NCI-H1417 (cell line): Measurements from ENCODE around the gene FAH.

Experiments used
- DNase-seq, 3 experiments: peaks; one replicate each; lab custom pipeline; 2025; lab: John Stamatoyannopoulos, UW

FAH gene

DNA sequence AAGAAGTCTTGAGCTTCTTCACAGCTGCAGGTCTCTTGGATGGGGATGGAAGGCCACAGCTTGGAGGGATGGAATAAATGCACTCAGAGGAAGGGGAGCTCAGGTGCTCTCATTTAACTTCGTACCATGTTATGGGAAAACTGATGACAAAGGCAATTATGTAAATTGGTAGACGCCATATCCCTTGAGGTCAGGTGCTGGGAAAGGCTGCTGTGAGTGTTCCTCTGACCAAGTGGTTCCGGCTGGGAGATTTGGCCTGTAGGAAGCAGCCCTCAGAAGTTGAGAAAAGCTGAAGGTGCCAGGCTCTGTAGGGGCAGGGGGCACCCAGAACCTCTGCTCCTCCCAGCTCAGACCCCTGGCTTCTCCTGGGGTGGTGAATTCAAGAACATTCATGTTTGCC lies 47.1 kb downstream of the FAH start:
- DNase-seq, result no peak

GRCh38 chr15:80201256-80202015 lies 48.6 kb downstream of the FAH start:
- DNase-seq, result no peak

- DNase-seq, result no peak
These were observed 49.2 kb downstream of the FAH start for GRCh38 chr15:80202016-80202315.

DNA sequence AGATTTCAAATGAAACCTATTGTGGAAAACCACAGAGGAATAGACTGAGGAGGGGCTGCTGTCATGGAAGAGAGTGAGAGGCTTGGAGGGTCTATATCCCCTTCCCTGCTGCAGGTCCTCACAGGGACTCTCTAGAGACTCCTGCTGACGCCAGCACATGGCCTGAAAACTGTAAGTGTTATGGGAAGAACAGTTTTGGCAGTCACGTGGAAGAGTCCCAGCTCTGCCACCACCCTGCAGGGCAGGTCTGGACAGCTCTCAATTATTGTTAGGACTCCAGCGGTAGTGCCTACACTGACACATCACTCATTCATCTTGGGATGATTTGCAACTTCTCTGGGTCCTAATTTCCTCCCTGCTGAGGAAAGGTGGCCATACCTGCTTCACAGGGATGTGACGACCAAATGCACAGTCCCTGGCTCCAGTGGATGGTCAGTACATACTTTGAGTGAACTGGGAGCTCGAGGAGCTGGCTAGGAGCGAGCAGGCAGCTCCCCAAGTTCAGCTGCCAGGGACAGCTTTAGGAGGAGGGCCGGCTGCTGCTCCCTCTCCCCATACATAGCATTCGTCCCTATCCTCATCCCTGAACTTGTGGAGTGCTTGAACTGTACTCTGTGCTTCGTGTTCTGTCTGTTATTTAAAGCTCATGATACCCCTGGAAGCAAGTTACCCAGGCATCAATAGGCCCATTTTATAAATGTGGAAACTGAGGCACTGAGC lies 50.0 kb downstream of the FAH start:
- no peak for DNase-seq

DNA sequence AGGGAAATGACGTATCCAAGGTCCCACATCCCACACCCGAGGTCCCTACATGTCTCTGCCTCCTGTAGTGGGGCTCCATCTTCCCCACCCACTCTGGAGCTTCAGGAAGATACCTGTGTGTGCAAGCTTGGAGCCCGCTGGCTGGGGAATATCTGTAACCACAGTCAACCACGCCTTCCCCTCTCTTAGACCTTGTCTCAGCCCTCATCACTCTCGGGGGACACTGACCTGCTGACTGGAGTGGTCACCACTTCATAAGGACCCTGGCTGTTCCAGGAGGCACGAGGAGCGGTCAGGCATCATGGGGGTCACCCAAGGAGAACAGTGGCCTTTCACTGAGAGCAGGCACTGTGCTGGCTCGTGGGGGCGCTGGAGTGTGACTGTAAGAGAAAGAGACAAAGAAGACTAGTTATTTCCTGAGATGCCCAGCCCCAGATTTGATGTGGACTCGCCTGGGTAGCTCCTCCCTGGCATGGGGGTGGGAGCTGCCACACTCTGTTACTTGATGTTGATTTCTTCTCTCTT lies 50.6 kb downstream of the FAH start:
- DNase-seq, result no peak

DNA sequence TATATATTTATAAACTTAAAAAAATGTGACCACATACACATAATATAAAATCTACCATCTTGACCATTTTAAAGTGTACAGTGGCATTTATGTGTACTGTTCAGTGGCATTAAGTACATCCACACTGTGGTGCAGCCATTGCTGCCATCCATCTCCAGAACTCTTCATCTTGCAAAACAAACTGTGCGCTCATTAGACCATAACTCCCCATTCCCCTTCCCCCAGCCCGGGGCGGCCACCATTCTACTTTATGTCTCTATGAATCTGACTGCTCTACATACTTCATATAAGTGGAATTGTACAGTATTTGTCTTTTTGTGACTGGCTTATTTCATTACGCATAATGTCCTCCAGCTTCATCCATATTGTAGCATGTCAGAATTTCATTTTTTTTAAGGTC lies 51.4 kb downstream of the FAH start:
- DNase-seq, result no peak

DNA sequence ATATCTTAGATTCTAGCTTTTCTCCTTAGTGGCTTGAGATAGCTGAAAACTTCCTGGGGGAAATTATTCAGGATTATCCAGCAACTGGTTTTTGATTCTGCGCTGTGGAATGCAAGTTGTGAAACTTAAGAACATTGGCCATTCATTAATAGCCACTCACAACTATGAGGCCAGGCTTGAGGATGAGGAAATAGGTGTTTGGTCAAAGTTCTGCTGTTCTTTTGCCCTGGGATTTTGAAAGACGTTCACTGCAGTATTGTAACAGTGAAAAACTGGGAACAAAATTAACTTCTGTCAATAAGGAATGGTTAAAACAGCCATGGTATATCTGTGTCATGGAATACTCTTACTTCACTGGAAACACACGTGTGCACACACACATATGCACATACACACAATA lies 55.1 kb downstream of the FAH start:
- DNase-seq, result no peak

DNA sequence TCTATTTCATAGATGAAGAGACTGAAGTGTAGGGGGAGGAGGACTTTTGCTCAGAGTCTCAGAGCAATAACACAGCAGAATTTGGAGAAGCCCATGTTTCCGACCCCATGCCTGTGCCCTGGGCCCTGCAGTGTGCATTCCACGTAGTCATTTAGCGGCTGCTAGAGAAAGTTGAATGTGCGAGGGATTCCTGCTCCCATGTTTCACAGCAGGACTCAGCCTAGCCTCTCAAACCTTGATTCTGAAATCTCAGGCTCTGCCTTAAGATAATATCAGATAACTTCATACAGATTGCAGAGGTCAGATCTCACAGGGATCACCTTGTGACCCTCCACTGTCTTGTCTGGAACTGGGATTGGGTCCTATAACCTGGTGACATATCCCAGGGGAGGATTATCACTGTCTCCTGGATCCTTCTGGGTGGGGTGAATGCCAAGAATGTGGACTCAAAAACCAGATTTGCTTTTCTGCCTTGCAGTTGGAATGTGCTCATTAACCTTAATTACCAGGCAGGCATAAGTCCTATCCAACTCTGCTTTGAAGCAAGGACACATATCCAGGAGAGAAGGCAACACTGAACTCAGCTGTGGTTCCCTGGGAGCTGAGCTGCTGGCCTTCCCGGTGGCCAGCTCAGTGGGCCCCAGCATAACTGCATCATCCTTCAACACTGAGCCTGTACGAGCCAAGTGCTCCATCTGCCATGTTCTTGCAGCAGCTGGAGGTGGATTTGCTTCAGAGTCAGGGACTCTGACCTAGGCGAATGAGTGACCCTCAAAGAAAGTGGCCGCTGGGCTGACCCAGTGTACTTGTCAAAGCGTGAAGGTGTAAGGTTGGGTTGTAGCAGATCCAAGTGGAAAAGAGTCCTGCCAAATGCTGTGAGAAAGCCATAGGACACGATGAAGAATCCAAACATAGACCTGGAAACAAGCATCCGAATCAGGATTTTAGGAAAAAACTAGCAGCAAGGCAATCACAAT lies 56.2 kb downstream of the FAH start:
- DNase-seq, result no peak

DNA sequence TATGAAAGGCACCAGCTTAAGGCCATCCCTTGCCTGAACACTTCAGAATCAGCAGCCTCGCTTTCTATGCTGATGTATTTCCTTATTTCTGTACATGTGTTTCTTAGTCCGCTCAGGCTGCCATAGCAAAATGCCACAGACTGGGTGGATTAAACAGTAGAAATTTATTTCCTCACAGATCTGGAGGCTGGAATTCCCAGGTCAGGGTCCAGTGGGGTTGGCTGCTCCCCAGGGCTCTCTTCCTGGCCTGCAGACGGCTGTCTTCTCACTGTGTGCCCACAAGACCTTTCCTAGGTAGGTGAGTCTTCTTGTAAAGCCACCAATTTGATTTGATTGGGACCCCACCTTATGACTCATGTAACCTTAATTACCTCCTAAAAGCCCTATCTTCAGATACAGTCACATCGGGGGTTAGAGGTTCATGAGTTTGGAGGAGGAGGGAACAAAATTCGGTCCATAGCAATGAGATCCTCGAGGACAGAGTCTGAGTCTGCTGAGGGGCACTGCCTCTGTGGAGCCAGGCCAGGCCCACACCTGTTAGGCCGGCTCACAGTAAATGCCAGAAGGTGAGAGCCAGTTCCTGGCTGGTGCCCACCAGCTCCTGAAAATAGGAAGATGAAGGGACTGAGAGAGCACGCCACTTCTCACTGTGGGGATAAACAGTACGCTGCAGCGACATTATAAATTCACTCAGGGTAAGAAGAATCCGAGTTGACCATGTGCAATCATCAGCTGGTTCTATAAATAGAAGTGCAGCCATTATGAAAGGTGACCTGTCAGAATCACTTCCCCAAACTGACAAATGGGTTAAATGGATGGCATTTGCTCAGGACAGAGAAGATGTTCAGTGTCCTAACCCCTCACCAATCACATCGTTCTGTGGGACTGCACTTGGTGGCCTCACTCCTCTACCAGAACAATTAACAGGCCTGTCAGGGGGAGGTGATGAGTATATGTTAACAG lies 58.1 kb downstream of the FAH start:
- no peak for DNase-seq

GRCh38 chr15:80211976-80212375 lies 59.2 kb downstream of the FAH start:
- DNase-seq, result no peak

- DNase-seq, result no peak
These were observed 62.1 kb downstream of the FAH start for GRCh38 chr15:80214910-80215309.

- no peak for DNase-seq
These were observed 63.3 kb downstream of the FAH start for GRCh38 chr15:80216141-80216540.

DNA sequence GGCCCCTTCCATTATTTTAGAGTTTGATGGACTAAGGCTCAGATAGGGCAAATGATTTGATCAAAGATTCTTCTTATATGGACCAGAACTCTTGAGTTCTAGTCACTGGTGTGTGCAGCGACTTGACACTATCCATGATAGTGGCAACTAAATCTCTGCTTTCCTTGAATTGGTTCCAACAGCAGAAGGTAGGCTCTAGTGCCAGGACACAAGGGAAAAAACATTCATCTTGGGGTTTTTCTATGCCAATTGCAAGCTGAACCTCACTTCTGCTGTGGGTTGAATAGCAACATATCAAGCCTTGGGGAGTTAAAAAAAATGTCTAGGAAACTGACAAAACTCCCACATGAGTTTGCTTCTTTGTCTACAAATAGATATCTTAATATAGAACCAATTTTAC lies 64.1 kb downstream of the FAH start:
- DNase-seq, result no peak

DNA sequence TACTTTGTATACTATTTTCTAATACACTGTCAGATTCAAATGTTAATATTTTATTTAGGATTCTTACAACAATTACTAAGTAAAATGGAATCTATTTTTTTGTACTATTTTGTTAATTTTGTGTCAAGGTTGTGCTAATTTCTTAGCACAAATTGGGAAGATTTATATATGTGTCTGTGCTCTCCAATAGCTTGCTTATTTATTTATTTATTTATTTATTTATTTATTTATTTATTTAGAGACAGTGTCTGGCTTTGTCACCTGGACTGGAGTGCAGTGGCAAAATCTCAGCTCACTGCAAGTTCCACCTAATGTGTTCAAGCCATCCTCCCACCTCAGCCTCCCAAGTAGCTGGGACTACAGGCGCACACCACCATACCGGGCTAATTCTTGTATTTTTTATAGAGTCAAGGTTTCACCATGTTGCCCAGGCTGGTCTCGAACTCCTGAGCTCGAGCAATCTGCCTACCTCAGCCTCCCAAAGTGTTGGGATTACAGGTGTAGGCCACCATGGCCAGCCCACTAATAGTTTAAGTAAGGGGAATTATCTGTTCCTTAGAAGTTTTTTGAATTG lies 64.6 kb downstream of the FAH start:
- DNase-seq, result no peak

DNA sequence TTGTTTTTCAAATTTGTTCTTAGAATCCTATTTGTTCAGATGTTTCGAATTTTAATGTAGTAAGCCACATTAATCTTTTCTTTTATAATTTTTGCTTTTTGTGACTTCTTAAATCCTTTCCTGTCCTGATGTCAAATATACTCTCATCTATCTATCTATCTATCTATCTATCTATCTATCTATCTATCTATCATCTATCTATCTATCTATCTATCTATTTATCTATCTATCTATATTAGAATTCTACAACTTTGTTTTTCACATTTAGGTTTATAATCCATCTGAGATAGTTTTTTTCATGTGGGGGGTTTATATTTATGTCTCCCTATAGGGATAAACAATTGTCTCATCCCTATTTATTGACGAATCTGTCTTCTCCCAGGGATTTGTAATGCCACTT lies 67.2 kb downstream of the FAH start:
- DNase-seq, result no peak

DNA sequence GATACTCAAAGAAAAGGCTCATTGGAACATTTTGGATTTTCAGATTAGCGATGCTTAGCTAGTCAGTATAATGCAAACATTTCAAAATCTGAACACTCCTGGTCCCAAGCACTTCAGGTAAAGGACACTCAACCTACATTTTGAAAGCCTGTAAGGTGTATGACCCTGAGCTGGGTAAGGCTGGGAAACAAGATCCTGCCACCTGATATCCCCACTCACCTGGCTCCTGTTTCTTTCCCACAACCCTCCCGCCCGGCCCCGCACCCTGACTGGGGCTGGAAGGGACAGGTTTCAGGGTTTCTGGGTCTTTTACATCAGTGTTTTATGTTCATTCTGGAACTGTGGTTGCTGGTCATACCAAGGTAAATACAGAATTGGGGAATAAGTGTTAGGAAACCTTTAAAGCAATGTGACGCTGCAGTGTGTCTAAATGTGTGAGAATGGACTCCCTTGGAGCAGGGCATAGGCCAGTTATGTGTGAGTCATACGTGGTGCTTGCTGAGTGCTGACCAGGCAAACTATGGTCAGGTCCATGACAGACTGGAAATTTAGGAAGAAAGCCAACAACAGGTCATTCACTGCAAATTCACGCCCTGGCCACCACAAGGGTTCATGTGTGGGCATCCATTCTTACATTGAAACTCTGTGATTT lies 76.3 kb downstream of the FAH start:
- no peak for DNase-seq

- no peak for DNase-seq
These were observed 78.6 kb downstream of the FAH start for GRCh38 chr15:80231371-80231770.

- DNase-seq, result peak in 2 of 3 experiments; percentile 43 to 69
These were observed 80.8 kb downstream of the FAH start for GRCh38 chr15:80233581-80233980.

GRCh38 chr15:80234883-80235282 lies 82.1 kb downstream of the FAH start:
- peak in 1 of 3 experiments; percentile 15 for DNase-seq
